Stimulated activated CD8-positive, alpha-beta memory T cell treated with anti-CD3 and anti-CD28 coated beads, Interleukin-4, amount 100 ng/mL, for 1 hour (primary cell): ENCODE measurements around the gene ZBTB11.
"Not testable (repeated sequence)": the region's sequence is repeated elsewhere in the genome, so short reads cannot be mapped to it uniquely, and the experiment has no call there.

Experiments
- DNase-seq, 2 donors: peaks; one replicate each; pipeline ENCODE4 v3.0.0-alpha.2; 2020; ENCODE audit warnings: low read depth in 2 of 2, low spot score in 1 of 2

ZBTB11 gene

DNA sequence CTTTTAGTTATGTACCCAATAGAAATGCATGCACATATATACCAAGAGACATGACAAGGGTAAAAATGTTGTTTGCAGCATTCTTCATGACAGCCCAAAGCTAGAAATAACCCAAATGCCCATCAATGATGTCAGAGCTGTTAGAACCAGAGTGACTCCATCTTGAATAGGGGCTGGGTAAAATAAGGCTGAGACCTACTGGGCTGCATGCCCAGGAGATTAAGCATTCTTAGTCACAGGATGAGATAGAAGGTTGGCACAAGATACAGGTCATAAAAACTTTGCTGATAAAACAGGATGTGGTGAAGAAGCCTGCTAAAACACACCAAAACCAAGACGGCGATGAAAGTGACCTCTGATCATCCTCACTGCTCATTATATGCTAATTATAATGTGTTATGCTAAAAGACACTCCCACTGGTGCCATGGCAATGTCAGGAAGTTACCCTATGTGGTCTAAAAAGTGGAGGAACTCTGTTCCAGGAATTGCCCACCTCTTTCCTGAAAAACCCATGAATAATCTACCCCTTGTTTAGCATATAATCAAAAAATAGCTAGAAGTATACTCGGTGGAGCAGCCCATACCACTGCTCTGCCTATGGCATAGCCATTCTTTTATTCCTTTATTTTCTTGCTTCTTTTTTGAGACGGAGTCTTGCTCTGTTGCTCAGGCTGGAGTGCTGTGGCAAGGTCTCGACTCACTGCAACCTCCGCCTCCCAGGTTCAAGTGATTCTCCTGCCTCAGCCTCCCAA, 32.9 kb downstream of the ZBTB11 start:
- peak in 1 of 2 donors; percentile 8 for DNase-seq

GRCh38 chr3:101643009-101643844, 33.7 kb downstream of the ZBTB11 start:
- DNase-seq = no peak

GRCh38 chr3:101642441-101642840, 34.5 kb downstream of the ZBTB11 start:
- DNase-seq = no peak

GRCh38 chr3:101641397-101642115, 35.4 kb downstream of the ZBTB11 start:
- not testable (repeated sequence) for DNase-seq

- no peak for DNase-seq
These were observed 36.7 kb downstream of the ZBTB11 start for GRCh38 chr3:101640256-101640655.

- no peak for DNase-seq
These were observed 37.5 kb downstream of the ZBTB11 start for GRCh38 chr3:101639280-101639963.

GRCh38 chr3:101638261-101638745, 38.6 kb downstream of the ZBTB11 start:
- no peak for DNase-seq

DNA sequence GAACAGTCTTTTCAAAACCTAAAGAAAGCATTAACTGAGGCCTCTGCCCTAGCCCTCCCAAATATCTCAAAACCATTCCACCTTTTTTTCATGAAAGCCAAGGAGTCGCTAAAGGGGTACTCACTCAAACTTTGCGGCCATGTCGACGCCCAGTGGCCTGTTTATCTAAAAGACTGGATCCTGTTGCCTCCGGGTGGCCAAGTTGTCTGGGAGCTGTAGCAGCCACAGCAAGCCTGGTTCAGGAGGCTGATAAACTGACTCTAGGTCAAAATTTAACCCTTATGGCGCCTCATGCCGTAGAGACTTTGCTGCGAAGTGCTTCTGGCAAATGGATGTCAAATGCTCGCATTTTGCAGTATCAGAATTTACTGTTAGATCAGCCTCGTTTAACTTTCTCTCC, 39.5 kb downstream of the ZBTB11 start:
- DNase-seq = no peak

DNA sequence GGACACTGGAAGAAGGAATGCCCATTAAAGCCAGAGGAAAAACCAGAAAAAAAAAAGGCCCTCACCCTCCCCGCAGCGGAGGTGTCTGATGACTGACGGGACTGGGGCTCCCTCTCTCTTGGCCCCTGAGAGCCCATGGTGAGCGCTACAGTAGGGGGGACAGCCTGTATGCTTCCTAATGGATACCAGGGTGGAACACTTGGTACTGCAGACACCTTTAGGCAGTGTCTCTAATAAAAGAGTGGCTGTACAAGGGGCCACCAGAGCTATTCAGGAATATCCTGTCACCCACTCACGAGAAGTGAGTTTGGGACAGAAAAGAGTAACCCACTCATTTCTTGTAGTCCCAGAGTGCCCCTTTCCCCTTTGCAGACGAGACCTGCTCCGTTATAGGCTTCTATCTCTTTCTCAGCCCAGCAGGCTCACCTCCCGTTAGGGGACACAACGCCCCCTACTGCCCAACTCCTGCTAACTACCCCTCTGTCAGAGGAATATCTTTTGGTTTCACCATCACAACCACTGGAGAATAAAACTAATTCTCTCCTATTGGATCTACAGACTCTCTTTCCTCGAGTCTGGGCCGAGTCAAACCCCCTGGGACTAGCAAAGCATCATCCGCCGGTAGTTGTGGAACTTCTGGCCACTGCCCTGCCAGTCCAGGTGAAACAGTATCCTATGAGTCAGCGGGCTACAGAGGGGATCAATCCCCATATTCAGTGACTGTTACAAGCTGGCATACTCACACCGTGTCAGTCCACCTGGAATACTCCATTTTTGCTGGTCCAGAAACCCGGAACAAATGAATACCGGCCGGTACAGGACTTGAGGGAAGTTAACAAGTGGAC, 40.8 kb downstream of the ZBTB11 start:
- peak; percentile 22 to 44 for DNase-seq

DNA sequence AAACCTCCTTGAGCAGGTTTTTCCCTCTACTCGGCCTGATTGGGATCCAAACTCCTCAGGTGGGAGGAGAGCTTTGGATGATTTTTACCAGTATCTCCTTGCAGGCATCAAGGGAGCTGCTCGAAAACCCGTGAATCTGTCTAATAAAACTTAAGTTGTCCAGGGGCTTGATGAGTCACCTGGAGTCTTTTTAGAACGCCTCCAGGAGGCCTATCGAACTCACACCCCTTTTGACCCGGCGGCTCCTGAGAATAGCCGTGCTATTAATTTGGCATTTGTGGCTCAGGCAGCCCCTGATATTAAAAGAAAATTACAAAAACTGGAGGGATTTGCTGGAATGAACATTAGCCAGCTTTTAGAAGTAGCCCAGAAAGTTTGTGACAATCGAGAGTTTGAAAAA, 41.6 kb downstream of the ZBTB11 start:
- DNase-seq = no peak

GRCh38 chr3:101634591-101635196, 42.2 kb downstream of the ZBTB11 start:
- DNase-seq = no peak

DNA sequence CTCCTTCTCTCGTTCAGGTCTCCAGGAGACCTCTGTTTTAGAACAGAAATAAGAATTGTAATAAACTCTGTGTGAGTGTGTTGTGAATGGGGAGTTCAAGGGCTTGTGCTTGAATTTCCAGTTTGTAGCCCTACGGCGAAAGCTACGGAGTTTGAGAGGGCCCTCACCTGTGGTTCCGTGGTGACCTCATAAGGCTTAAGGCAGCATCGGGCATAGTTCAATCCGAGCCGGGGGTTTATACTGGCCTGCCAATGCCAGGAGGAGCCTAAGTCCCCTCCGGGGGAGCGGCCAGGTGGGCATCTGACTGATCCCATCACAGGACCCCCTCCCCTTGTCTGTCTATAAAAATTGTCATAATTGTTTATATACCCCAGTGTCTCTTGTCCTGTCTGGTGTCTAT, 43.7 kb downstream of the ZBTB11 start:
- DNase-seq = no peak

- DNase-seq = no peak
These were observed 44.3 kb downstream of the ZBTB11 start for GRCh38 chr3:101632586-101632985.

- DNase-seq = not testable (repeated sequence)
These were observed 45.0 kb downstream of the ZBTB11 start for GRCh38 chr3:101631959-101632358.

DNA sequence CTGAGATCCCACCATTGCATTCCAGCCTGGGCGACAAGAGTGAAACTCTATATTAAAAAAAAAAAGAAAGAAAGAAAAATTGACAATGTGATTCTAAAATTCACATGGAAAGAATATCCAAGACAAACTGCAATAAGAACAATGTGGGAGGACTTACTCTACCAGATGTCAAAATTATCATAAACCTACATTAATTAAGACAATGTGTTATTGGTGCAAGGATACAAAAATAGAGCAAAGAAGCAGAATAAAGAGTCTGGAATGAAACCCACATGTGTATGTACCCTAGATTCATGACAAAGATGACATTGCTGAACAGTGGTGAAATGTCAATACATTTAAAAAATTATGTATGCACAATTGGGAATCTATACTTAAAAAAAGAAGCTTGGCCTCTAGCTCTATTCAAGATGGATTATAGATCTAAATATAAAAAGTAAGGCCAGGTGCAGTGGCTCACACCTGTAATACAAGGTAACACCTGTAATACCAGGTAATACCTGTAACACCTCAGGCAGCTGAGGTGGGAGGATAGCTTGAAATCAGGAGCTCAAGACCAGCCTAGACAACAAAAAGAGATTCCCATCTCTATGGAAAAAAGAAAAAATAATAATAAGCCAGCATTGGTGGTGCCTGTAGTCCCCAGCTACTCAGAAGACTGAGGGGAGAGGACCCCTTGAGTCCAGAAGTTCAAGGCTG, 45.7 kb downstream of the ZBTB11 start:
- DNase-seq = no peak

- DNase-seq = no peak
These were observed 47.7 kb downstream of the ZBTB11 start for GRCh38 chr3:101629219-101629618.

DNA sequence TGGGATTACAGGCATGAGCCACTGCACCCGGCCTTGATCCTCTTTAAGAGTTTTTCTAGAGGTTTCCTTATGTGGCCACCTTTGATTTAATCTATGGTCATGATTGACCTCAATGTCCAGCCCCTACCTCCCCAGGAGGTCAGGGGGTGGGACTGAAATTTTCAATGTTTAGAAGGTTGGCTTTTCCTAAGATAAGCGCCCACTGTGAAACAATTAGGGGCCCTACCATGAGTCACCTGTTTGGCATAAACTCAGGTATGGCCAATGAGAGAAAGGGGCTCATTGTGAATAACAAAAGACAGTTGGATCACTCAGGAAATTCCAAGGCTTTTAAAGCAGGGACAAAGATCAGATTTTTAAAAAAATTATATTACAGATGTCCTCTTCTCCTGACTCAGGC, 51.1 kb downstream of the ZBTB11 start:
- no peak for DNase-seq

- DNase-seq = no peak
These were observed 52.1 kb downstream of the ZBTB11 start for GRCh38 chr3:101624857-101625256.

GRCh38 chr3:101623656-101624055, 53.3 kb downstream of the ZBTB11 start:
- no peak for DNase-seq
